ENCODE measurements around the gene ZIC4.

Gene ZIC4

GRCh38 chr3:147360646-147361453, 45.5 kb downstream of the ZIC4 start:
- H3K9me3 Mint-ChIP-seq = no peaks in the 10 kb centered on the region
- H3K4me3 Mint-ChIP-seq = no peak overlapping the region
- H3K4me1 Mint-ChIP-seq = peaks cover 5% of the 10 kb centered on the region
- peaks cover 60% of the 10 kb centered on the region for H3K27me3 Mint-ChIP-seq
- H3K36me3 Mint-ChIP-seq = peaks cover 4% of the 10 kb centered on the region
- no peak overlapping the region for H3K27ac Mint-ChIP-seq

- Mint-ChIP-seq H3K4me3 (no peak overlapping the region), H3K4me1 (peaks cover 5% of the 10 kb centered on the region), H3K9me3 (no peaks in the 10 kb centered on the region), H3K27me3 (peaks cover 64% of the 10 kb centered on the region), H3K27ac (no peak overlapping the region), H3K36me3 (peaks cover 4% of the 10 kb centered on the region)
Measured at GRCh38 chr3:147360051-147360439, 46.3 kb downstream of the ZIC4 start.

GRCh38 chr3:147359177-147360050, 46.9 kb downstream of the ZIC4 start:
- H3K4me3 Mint-ChIP-seq = no peak overlapping the region
- H3K36me3 Mint-ChIP-seq = peaks cover 4% of the 10 kb centered on the region
- H3K4me1 Mint-ChIP-seq = peaks cover 5% of the 10 kb centered on the region
- peaks cover 61% of the 10 kb centered on the region for H3K27me3 Mint-ChIP-seq
- H3K27ac Mint-ChIP-seq = no peak overlapping the region
- peaks cover under 1% of the 10 kb centered on the region for H3K9me3 Mint-ChIP-seq

GRCh38 chr3:147358144-147358992, 48.0 kb downstream of the ZIC4 start:
- H3K27me3 Mint-ChIP-seq = peaks cover 64% of the 10 kb centered on the region
- H3K36me3 Mint-ChIP-seq = peaks cover 4% of the 10 kb centered on the region
- H3K9me3 Mint-ChIP-seq = peaks cover 3% of the 10 kb centered on the region
- no peak overlapping the region for H3K27ac Mint-ChIP-seq
- H3K4me1 Mint-ChIP-seq = peaks cover 5% of the 10 kb centered on the region
- H3K4me3 Mint-ChIP-seq = no peak overlapping the region

- peaks cover 3% of the 10 kb centered on the region for H3K9me3 Mint-ChIP-seq
- H3K27me3 Mint-ChIP-seq = peaks cover 64% of the 10 kb centered on the region
- H3K4me3 Mint-ChIP-seq = no peak overlapping the region
- peaks cover 4% of the 10 kb centered on the region for H3K36me3 Mint-ChIP-seq
- H3K27ac Mint-ChIP-seq = peak overlapping the region; percentile 35
- H3K4me1 Mint-ChIP-seq = peaks cover 5% of the 10 kb centered on the region
Measured at GRCh38 chr3:147356909-147357900, 49.1 kb downstream of the ZIC4 start.

- H3K4me1 Mint-ChIP-seq = peaks cover 5% of the 10 kb centered on the region
- peaks cover 4% of the 10 kb centered on the region for H3K36me3 Mint-ChIP-seq
- no peak overlapping the region for H3K4me3 Mint-ChIP-seq
- peaks cover 3% of the 10 kb centered on the region for H3K9me3 Mint-ChIP-seq
- H3K27me3 Mint-ChIP-seq = peaks cover 62% of the 10 kb centered on the region
- no peak overlapping the region for H3K27ac Mint-ChIP-seq
Measured at GRCh38 chr3:147356145-147356908, 50.0 kb downstream of the ZIC4 start.

GRCh38 chr3:147355753-147356090, 50.6 kb downstream of the ZIC4 start:
- Mint-ChIP-seq H3K4me3 (no peak overlapping the region), H3K27me3 (peaks cover 59% of the 10 kb centered on the region), H3K4me1 (peaks cover 1% of the 10 kb centered on the region), H3K27ac (no peak overlapping the region), H3K9me3 (peaks cover 3% of the 10 kb centered on the region), H3K36me3 (peaks cover 4% of the 10 kb centered on the region)

GRCh38 chr3:147355084-147355752, 51.1 kb downstream of the ZIC4 start:
- no peak overlapping the region for H3K27ac Mint-ChIP-seq

GRCh38 chr3:147354623-147355022, 51.7 kb downstream of the ZIC4 start:
- Mint-ChIP-seq H3K4me3 (no peak overlapping the region), H3K4me1 (no peaks in the 10 kb centered on the region), H3K36me3 (peaks cover 4% of the 10 kb centered on the region), H3K27ac (no peak overlapping the region), H3K27me3 (peaks cover 50% of the 10 kb centered on the region), H3K9me3 (peaks cover 3% of the 10 kb centered on the region)

More at GRCh38 chr3:147355084-147355752, 51.1 kb downstream of the ZIC4 start:
- Mint-ChIP-seq H3K9me3 (peaks cover 3% of the 10 kb centered on the region), H3K4me3 (no peak overlapping the region), H3K36me3 (peaks cover 4% of the 10 kb centered on the region), H3K4me1 (no peaks in the 10 kb centered on the region), H3K27me3 (peaks cover 56% of the 10 kb centered on the region)

- H3K4me3 Mint-ChIP-seq = no peak overlapping the region
- no peak overlapping the region for H3K27ac Mint-ChIP-seq
- H3K9me3 Mint-ChIP-seq = peaks cover 6% of the 10 kb centered on the region
- H3K36me3 Mint-ChIP-seq = peaks cover 2% of the 10 kb centered on the region
- no peaks in the 10 kb centered on the region for H3K4me1 Mint-ChIP-seq
- peaks cover 28% of the 10 kb centered on the region for H3K27me3 Mint-ChIP-seq
Measured at GRCh38 chr3:147351301-147351700, 55.0 kb downstream of the ZIC4 start.

- H3K9me3 Mint-ChIP-seq = peaks cover 5% of the 10 kb centered on the region
- no peak overlapping the region for H3K27ac Mint-ChIP-seq
- no peaks in the 10 kb centered on the region for H3K36me3 Mint-ChIP-seq
- H3K4me3 Mint-ChIP-seq = no peak overlapping the region
- H3K27me3 Mint-ChIP-seq = peaks cover 15% of the 10 kb centered on the region
- no peaks in the 10 kb centered on the region for H3K4me1 Mint-ChIP-seq
Measured at GRCh38 chr3:147348976-147349375, 57.4 kb downstream of the ZIC4 start.

- Mint-ChIP-seq H3K36me3 (no peaks in the 10 kb centered on the region), H3K27ac (no peak overlapping the region), H3K9me3 (peaks cover 5% of the 10 kb centered on the region), H3K4me1 (no peaks in the 10 kb centered on the region), H3K4me3 (no peak overlapping the region), H3K27me3 (peaks cover 5% of the 10 kb centered on the region)
Measured at GRCh38 chr3:147343926-147344325, 62.4 kb downstream of the ZIC4 start.

- no peaks in the 10 kb centered on the region for H3K4me1 Mint-ChIP-seq
- no peak overlapping the region for H3K4me3 Mint-ChIP-seq
- no peak overlapping the region for H3K27ac Mint-ChIP-seq
- H3K9me3 Mint-ChIP-seq = peaks cover 5% of the 10 kb centered on the region
- H3K36me3 Mint-ChIP-seq = no peaks in the 10 kb centered on the region
- H3K27me3 Mint-ChIP-seq = peaks cover 5% of the 10 kb centered on the region
Measured at GRCh38 chr3:147341727-147342126, 64.6 kb downstream of the ZIC4 start.

Measured in activated naive CD4-positive, alpha-beta T cell treated with anti-CD3 and anti-CD28 coated beads, Interleukin-2, amount 50 U/mL, for 24 hours (primary cell).